Left renal cortex interstitium (tissue), 4 donors: ENCODE results near the gene RELL1. TPM values are rescaled to one million over a fixed set of nuclear protein-coding genes. Genes with fewer than 3 reads are reported as not detected.
A peak's percentile ranks its signal among the peaks of the same experiment; 100 is the strongest.

Source experiments
- DNase-seq, 4 donors: peaks; one replicate each; pipeline ENCODE4 v3.0.0-alpha.2; 2013; ENCODE audit warnings: low read depth in 4 of 4, low spot score in 2 of 4, missing footprints in 1 of 4
- polyA plus RNA-seq, 4 donors: library from polyadenylated mRNA; unstranded; fragments of 120-200 nt; gene quantifications; one replicate each; pipeline ENCODE4 v1.2.1, GENCODE V29; 2013; ENCODE audit not compliant: insufficient read length in 4 of 4

RELL1 gene
- polyA plus RNA-seq = 10 to 100 TPM in 3 of 4 donors, 1 to 10 TPM in 1; 9.6 to 10.9 (median 10.5) TPM

DNA sequence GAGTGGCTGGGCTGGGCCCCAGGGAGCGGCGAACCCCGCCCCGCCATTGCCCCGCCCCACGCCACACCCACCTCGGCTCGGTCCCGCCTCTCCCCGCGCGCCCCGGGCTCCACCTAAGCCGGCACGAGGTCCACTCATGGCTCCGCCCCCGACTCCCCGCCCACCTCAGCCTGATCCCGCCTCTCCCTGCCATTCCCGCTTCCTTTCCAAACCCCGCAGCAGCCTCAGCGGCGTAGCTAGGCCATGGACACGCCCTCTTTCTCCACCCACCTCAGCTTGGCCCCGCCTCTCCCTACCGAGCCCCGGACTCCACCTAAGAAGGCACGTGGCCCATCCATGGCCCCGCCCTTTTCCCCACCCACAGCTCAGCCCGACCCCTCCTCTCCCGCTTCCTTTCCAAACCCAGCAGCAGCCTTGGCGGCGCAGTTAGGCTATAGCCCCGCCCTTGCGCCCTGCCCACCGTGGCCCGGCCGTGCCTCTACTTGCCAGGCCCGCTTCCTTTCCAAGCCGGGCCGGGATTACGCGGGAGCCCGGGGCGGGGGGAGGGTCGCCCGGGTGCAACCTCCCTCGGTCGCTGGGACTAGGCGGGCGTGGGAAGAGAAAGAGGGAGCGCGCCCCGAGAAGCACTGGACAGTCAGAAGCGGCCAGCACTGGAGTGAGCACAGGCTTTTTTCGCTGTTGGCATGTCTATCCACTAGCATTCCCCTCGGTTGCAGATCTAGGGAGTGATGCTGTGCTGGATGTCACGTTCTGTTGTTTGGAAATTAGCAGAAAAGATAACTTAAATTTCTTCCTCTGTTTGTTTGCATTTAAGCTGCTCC is at the start of gene RELL1:
TSS of gene RELL1 (minus strand) at position 4 of the 821 bp plus-strand sequence. CDS start 89 bp downstream, outside the sequence.
- DNase-seq = peak; percentile 95 to 100 (median 98)

- DNase-seq = no peak
Measured at GRCh38 chr4:37735578-37735977, 49.4 kb upstream of the RELL1 start.

DNA sequence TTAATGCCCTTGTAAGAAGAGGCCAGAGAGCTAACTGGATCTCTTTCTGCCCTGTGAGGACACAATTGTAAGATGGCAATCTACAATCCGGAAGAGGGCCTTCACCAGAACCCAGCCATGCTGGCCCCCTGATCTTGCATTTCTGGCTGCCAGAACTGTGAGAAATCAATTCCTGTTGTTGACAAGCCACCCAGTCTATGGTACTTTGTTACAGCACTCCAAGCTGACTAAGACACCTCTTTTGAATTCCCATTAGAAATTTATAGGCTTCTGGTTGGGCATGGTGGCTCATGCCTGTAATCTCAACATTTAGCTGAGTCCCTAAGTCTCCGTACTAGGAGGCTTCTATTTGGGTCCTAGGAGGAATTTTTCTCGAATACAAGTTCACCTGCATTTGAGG is 48.8 kb upstream of the RELL1 start:
- no peak for DNase-seq

DNA sequence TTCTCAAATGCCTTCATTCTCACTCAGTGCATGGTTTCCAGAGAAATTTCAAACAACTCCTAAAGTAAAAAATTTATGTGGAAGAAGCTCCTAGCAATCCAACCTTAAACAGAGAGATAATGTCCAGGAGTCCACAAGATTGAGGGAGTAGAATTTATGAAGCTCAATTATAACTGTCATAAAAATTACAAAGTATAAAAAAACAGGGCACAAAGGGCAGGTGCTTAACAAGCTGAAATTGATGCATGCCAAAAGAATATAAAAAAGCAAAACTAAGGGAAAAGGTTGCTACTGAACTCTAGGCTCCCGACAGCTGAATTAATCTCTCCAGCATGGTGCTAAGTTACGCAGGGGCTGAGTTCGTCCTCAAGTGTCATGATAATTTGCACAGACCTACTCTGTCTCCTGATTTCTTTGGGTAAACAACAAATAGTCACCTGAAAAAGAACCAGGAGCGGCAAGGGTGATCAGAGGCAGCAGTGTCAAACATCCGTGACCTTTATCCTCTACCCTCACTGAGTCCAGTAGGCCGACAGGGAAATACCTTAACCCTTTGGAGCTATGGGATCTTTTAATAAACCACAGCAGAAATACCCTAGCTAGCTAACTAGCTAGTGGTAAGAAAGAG is 47.2 kb upstream of the RELL1 start:
- no peak for DNase-seq

DNA sequence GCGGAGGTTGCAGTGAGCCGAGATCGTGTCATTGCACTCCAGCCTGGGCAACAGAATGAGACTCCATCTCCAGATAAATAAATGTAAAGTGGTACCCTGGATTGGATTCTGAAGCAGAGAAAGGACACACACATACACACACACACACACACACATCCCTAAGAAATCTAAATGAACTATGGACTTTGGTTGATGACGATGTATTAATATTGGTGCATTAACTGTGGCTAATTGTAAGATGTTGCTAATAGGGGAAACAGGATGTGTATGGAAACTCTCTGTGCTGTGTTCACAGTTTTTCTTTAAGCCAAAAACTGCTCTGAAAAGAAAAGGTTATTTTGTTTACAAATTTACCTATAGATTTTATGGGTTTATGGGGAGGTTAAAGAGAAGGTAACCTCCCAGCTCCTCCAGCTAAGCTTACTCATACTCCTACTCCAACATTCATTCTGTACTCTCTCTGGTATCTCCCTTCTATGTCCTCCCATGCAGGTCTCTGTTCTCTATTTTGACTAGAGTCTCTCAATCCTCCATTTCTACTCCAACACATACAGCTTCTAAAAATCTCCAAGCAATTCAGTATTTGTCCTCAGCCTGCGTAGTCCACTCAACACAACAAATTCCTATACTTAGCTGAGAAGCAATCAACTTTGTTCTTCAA is 46.5 kb upstream of the RELL1 start:
- DNase-seq = no peak

DNA sequence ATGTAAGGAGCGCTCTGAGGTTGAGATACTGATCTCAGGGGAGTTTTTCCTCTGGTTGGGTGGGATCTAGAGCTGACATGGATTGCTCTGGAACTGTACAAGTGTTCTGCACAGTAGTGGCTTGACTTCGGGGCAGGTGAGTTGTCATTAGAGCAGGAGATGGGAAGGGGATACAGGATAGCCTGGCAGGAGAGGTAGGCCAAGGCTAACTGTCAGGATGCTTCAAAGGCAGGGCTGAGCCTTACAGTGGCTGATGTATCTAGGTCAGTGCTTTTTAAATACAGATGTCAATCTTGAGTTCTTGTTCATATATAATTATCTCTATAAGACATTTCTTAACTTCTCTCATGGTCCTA is 43.5 kb upstream of the RELL1 start:
- DNase-seq = no peak

DNA sequence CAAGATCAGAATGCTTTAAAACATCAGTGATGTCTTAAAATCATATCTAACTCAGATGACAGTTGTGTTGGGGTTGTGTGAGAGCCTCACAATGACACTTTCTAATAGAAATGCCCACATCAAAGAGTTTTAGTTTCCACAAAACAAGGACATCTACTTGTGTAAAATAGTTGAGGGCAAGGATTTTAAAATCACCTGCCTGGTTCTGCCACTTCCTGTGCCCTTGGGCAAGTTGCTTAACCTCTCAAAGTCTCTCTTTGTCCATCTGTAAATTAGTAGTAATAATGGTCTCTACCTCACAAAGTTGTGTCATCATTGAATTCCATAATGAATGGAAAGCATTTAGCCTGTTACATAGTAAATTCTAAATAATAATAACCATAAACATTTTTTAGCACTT is 41.9 kb upstream of the RELL1 start:
- no peak for DNase-seq

GRCh38 chr4:37727635-37728034 is 41.5 kb upstream of the RELL1 start:
- DNase-seq = no peak

GRCh38 chr4:37726666-37727065 is 40.5 kb upstream of the RELL1 start:
- no peak for DNase-seq

- no peak for DNase-seq
Measured at GRCh38 chr4:37725718-37726117, 39.5 kb upstream of the RELL1 start.

DNA sequence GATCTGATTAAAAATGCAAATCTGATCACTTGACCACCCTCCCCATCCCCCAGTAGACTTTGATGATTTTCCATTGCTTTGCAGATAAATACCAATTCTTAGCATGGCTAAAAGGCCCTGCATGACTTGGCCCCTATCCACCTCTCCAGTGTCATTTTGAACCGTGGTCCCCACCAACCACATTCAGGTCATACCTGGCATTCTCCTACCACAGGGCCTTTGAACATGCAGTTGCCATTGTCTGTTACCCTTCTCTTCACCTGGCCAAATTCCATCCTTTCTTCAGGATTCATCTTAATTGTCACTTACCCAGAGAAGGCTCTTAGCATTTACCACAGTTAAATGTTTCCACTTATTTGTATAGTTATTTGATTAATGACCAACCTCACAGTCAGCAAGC is 36.9 kb upstream of the RELL1 start:
- no peak for DNase-seq

- DNase-seq = no peak
Measured at GRCh38 chr4:37721995-37722638, 35.9 kb upstream of the RELL1 start.

DNA sequence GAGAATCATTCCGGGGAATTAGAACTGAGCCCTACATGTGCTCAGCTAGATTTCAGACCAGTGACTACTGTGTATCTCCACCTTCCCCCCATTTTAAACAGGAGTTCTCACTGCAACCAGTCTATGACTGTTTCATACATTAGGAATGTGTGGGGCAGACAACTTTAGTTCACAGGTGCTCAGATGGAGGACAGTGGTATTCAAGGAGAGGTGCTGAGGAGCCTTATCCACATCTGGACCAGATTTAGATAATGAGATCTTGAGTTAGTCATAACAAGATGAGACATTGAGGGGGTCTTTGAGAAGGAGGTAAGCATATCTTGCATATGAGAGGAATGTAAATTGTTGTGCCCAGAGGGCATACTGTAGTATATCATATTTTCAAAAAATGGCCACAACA is 32.8 kb upstream of the RELL1 start:
- no peak for DNase-seq

- no peak for DNase-seq
Measured at GRCh38 chr4:37717576-37717975, 31.4 kb upstream of the RELL1 start.

DNA sequence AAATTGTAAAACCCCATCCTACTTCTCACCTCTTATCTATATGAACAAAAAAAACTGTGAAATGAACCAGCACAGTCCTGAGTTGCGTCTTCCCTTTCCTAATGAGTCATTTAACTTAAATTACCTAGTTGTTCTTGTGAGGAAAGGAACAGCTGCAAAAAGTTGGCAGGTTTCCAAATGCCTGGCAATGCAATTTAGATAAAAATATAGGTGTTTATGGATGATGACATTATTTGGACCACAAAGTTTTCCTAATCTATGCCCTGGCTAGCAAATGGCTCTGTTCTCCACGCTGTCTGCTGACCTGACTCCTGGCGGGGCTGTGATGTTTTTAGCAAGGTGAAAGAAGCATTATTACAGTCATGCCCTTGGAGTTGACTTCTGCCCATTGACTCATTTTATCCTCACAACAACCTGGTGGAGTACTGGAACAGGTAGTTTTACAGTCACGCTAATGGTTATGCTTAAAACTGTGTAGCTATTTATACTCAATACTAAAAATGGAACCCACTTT is 29.8 kb upstream of the RELL1 start:
- no peak for DNase-seq

GRCh38 chr4:37710491-37710890 is 24.3 kb upstream of the RELL1 start:
- DNase-seq = no peak

- no peak for DNase-seq
Measured at GRCh38 chr4:37706032-37706431, 19.9 kb upstream of the RELL1 start.

- no peak for DNase-seq
Measured at GRCh38 chr4:37705571-37705970, 19.4 kb upstream of the RELL1 start.

GRCh38 chr4:37699868-37700481 is 13.8 kb upstream of the RELL1 start:
- DNase-seq = no peak

- DNase-seq = no peak
Measured at GRCh38 chr4:37697566-37697965, 11.4 kb upstream of the RELL1 start.
